Right lobe of liver (tissue), 6 donors: Measurements from ENCODE around the gene CPTP. TPM values are rescaled to one million over a fixed set of nuclear protein-coding genes. Genes with fewer than 3 reads are reported as not detected.
A peak's percentile ranks its signal among the peaks of the same experiment; 100 is the strongest.

ENCODE experiments used
- ATAC-seq, 4 donors: fragments of 200-7000 bp; cut with Tn5 transposase; one replicate each; pipeline ENCODE4 v1.9.1; 2020; ENCODE audit warnings: mild to moderate bottlenecking in 4 of 4, moderate library complexity in 4 of 4
- DNase-seq, 3 donors: peaks; one replicate each; pipeline ENCODE4 v3.0.0-alpha.2; 2020
- H3K27ac ChIP-seq, 3 donors: fragments of 200-600 bp; one replicate each; pipeline ENCODE4 v1.8.0; 2022
- H3K27me3 ChIP-seq, 2 donors: fragments of 200-600 bp; one replicate each; pipeline ENCODE4 v1.8.0; 2022
- H3K36me3 ChIP-seq, 4 donors: fragments of 200-600 bp; sonication (generic) in 1 of 4; one replicate each; pipeline versions ENCODE4 v1.5.1 to v1.8.0; 2017 to 2022; ENCODE audit warnings: control low read depth in 1 of 4
- H3K4me1 ChIP-seq, 4 donors: fragments of 200-600 bp; sonication (generic) in 1 of 4; one replicate each; pipeline versions ENCODE4 v1.5.1 to v1.8.0; 2017 to 2022; ENCODE audit warnings: control low read depth in 1 of 4
- H3K4me3 ChIP-seq, 3 donors: fragments of 200-600 bp; one replicate each; pipeline ENCODE4 v1.8.0; 2022
- H3K9me3 ChIP-seq, 4 donors: fragments of 200-600 bp; sonication (generic) in 1 of 4; one replicate each; pipeline versions ENCODE4 v1.5.1 to v1.8.0; 2017 to 2022; ENCODE audit warnings: control low read depth in 1 of 4
- POLR2A ChIP-seq: fragments of 450-650 bp; IDR thresholded peaks from one replicate; pipeline ENCODE4 v1.6.1; 2017; ENCODE audit warnings: antibody characterized with exemption, mild to moderate bottlenecking
- WGBS: methylation state at CpG from one replicate; pipeline ENCODE4 v1.1.6; 2018; ENCODE audit warnings: low coverage, low lambda C conversion rate; ENCODE audit not compliant: insufficient coverage; ENCODE audit errors: missing lambda C conversion rate; 5-methylcytosine and 5-hydroxymethylcytosine counted together
- intact Hi-C, 2 donors: fragments of 100-400 bp; cut with DNase I; formaldehyde crosslinking; loops; one replicate each; pipeline versions ENCODE4 v1.11.2 to v1.14.1; 2022
- total RNA-seq, 6 experiments: library from RNA; depleted of rRNA in 2 of 6; stranded (reverse); fragments of >200 nt in 2 of 6; fragmentation: NEBNext Ultra II Directional in 3 of 6; extraction: Animal tissue kit (Norgen Biotek cat#: 25700) in 3 of 6; gene quantifications; one replicate each; pipeline versions ENCODE4 v1.1.0 to v1.2.4, GENCODE V29; 2016 to 2023
- TF ChIP-seq, protein P1 (sequence below), 4 donors: fragments of 200-600 bp in 3 of 4; fragments of 450-650 bp in 1 of 4; IDR thresholded peaks; one replicate each; pipeline versions ENCODE4 v1.5.1 to v1.8.0; 2016 to 2022; ENCODE audit warnings: antibody characterized with exemption in 4 of 4, mild to moderate bottlenecking in 2 of 4
- donor health status: DM: no; HTN: yes; CAD: no.
- donor health status: DM: no; HTN: no; CAD: no.
- donor health status: DM: no; HTN: no; CAD: no.
- donor health status: DM: no; HTN: yes; CAD: no.
- donor health status: DM: no; HTN: yes; CAD: no.

The CPTP gene
- total RNA-seq, 6 experiments from 2014 or later = 26.9 to 57.7 (median 33.1) TPM

DNA sequence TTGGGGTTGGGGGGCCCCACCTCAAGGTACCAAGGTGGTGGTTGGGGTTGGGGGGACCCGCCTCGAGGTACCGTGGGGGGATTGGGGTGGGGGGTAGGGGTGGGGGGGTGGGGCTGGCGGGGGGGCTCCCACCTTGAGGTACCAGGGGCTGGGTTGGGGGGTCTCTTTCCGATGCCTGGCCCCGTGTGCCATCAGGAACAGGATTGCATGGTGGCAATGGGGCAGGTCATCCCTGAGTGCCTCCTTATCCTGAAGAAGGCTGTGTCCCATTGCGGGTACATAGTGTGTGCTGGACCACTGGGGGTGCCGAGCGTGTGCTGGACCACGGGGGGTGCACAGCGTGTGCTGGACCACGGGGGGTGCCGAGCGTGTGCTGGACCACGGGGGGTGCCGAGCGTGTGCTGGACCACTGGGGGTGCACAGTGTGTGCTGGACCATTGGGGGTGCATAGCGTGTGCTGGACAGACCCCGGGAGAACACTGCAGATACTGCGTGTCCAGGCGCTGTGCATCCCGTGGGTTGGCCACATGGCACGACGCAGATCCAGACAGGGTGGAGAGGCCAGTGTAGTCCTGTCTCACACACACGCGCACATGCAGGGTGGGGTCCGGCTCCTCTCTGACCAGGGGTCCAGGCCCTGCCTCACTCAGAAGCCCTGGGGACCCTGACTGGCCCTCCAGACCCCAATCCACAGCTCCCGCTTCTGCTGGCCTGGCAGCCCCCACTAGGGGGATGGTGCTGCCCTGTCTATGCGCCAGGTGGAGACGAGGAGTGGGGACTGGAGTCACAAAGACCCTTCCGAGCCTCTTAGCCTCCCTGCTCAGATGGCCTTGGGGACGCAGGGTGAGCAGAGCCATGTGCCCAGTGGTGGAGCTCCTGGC, 40.1 kb upstream of the CPTP start:
- no peak overlapping the region for H3K4me3 ChIP-seq

DNA sequence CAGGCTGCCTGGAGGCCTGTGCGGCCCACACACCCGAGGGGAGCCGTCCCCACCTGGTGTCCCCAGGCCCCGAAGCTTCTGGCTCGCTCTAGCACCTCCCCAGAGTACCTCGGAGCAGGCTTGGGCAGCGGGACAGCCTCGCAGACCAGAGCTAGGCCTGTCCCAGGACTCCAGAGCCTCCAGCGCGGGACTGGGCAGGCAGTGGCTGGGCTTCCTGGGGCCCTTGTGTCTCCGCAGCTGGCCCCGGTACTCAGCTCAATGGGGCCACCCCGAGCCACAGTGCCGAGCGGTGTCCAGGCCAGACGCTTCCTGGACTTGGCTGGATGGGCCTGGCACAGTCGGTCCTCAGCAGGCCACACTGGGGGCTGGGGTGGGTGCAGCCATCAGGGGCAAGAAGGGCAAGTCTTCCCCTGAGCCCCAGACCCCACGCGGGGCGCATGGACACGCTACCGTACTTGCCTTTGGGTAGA, 39.5 kb upstream of the CPTP start:
- H3K36me3 ChIP-seq = no peaks in the 10 kb centered on the region
- H3K27ac ChIP-seq = no peak overlapping the region
- ATAC-seq (no peak), DNase-seq (no peak)
- H3K9me3 ChIP-seq = no peaks in the 10 kb centered on the region
- no peak for TF ChIP-seq POLR2A
- TF ChIP-seq, protein P1, sequence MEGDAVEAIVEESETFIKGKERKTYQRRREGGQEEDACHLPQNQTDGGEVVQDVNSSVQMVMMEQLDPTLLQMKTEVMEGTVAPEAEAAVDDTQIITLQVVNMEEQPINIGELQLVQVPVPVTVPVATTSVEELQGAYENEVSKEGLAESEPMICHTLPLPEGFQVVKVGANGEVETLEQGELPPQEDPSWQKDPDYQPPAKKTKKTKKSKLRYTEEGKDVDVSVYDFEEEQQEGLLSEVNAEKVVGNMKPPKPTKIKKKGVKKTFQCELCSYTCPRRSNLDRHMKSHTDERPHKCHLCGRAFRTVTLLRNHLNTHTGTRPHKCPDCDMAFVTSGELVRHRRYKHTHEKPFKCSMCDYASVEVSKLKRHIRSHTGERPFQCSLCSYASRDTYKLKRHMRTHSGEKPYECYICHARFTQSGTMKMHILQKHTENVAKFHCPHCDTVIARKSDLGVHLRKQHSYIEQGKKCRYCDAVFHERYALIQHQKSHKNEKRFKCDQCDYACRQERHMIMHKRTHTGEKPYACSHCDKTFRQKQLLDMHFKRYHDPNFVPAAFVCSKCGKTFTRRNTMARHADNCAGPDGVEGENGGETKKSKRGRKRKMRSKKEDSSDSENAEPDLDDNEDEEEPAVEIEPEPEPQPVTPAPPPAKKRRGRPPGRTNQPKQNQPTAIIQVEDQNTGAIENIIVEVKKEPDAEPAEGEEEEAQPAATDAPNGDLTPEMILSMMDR (IDR thresholded peaks at IDR 0.05) = no peak
- WGBS = 90% methylated on average over 2 of the region's 22 CpGs
- no peaks in the 10 kb centered on the region for H3K27me3 ChIP-seq
- intact Hi-C loops = no loop called here
- H3K4me1 ChIP-seq = peaks cover 0 to 15% (median 6%) of the 10 kb centered on the region in 4 donors
- H3K4me3 ChIP-seq = no peak overlapping the region

More for the DNA sequence above, 40.1 kb upstream of the CPTP start:
- intact Hi-C loops = no loop called here
- WGBS = 76% methylated on average over 5 of the region's 32 CpGs
- Histone ChIP-seq H3K27me3 (no peaks in the 10 kb centered on the region), H3K27ac (no peak overlapping the region), H3K4me1 (peaks cover 0 to 15% (median 6%) of the 10 kb centered on the region in 4 donors), H3K36me3 (no peaks in the 10 kb centered on the region), H3K9me3 (no peaks in the 10 kb centered on the region)
- no peak for DNase-seq
- TF ChIP-seq, protein P1 (IDR thresholded peaks at IDR 0.05) = no peak
- no peak for TF ChIP-seq POLR2A
- ATAC-seq = no peak

DNA sequence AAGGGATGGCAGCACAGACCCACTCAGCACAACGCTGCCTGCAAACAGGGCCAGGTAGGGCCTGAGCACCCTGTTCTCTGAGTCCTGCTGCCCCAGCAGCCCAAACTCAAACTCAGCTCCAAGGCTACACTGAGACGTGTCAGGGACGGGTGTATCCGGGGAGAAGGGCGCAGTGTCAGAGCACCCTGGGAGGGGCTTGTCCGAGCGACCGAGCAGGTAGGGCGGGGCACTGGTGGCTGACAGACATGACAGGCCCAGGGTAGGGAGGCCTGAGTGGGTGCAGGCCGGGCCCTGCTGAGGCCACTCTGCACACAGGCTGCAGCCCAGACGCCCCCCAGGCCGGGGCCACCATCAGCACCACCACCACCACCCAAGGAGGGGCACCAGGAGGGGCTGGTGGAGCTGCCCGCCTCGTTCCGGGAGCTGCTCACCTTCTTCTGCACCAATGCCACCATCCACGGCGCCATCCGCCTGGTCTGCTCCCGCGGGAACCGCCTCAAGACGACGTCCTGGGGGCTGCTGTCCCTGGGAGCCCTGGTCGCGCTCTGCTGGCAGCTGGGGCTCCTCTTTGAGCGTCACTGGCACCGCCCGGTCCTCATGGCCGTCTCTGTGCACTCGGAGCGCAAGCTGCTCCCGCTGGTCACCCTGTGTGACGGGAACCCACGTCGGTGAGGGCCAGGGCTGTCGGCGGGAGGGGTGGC, 38.8 kb upstream of the CPTP start:
- H3K27me3 ChIP-seq = no peaks in the 10 kb centered on the region
- no peaks in the 10 kb centered on the region for H3K36me3 ChIP-seq
- intact Hi-C loops = no loop called here
- ATAC-seq (no peak), DNase-seq (peak in 1 of 3 donors; percentile 54)
- TF ChIP-seq, protein P1 (IDR thresholded peaks at IDR 0.05) = no peak
- no peak for TF ChIP-seq POLR2A
- peaks cover 0 to 15% (median 6%) of the 10 kb centered on the region in 4 donors for H3K4me1 ChIP-seq
- no peak overlapping the region for H3K4me3 ChIP-seq
- WGBS = 57% methylated on average over 9 of the region's 37 CpGs
- H3K9me3 ChIP-seq = no peaks in the 10 kb centered on the region
- H3K27ac ChIP-seq = no peak overlapping the region

DNA sequence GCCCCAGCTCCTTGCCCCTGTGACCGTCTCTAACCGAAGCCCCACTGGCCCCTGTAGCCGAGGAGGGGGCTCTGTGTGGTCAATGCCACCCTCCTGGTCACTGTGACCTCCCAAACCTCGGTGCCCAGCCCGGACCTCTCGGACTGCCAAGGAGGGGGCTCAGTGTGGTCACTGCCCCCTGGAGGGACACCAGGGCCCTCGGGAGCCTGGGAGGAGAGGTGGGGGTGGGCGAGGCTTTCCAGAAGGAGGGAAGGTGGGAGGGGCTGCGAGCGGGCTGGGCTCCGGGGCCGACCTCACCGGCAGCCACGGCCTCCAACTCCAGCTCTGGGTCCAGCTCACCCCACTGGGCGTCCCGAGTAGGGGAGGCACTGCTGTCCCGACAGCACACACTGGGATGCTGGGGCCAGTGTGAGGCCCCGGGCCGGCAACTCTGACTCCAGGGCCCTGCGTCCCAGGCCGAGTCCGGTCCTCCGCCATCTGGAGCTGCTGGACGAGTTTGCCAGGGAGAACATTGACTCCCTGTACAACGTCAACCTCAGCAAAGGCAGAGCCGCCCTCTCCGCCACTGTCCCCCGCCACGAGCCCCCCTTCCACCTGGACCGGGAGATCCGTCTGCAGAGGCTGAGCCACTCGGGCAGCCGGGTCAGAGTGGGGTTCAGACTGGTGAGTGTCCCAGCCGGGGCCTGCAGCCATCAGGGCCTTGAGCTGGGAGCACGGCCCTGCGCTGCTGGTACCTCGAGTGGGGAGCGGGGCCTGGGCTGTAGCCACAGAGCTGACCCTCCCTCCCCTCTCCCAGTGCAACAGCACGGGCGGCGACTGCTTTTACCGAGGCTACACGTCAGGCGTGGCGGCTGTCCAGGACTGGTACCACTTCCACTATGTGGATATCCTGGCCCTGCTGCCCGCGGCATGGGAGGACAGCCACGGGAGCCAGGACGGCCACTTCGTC, 38.0 kb upstream of the CPTP start:
- WGBS = no CpG with 5 or more reads among the region's 50 CpGs
- intact Hi-C loops = no loop called here
- DNase-seq (peak in 1 of 3 donors; percentile 57), ATAC-seq (no peak)
- TF ChIP-seq POLR2A = no peak
- TF ChIP-seq, protein P1 (IDR thresholded peaks at IDR 0.05) = no peak
- H3K9me3 ChIP-seq = no peaks in the 10 kb centered on the region
- no peaks in the 10 kb centered on the region for H3K36me3 ChIP-seq
- H3K27me3 ChIP-seq = no peaks in the 10 kb centered on the region
- no peak overlapping the region for H3K4me3 ChIP-seq
- H3K4me1 ChIP-seq = peaks cover 0 to 7% (median 4%) of the 10 kb centered on the region in 4 donors
- no peak overlapping the region for H3K27ac ChIP-seq
